ENCODE data around the gene ABCA9. TPM values are rescaled to one million over a fixed set of nuclear protein-coding genes. Genes with fewer than 3 reads are reported as not detected.

The ABCA9 gene
- total and polyA plus RNA-seq, 2 of the 13 experiments (the other 11 are each of a cell fraction or from before 2014, with no cell fraction given), result 0.04 TPM; not detected in 1

- intact Hi-C loops (cut with micrococcal nuclease; ENCODE audit: unreplicated experiment) (no loop called here), in situ Hi-C loops (cut with HindIII; ENCODE audit: extremely low pct_ligation_motif_present, low pct_unique_long_range_greater_than_20kb) (no loop called here)
- Histone ChIP-seq H3K9me3 (ENCODE audit: low read length) (no peaks in the 10 kb centered on the region), H3K9ac (ENCODE audit: insufficient read depth, low read depth, low read length) (no peak overlapping the region), H3K4me1 (ENCODE audit: insufficient read depth, low read length) (peaks cover 13% of the 10 kb centered on the region; the same call in 1 of the 2 replicates), H3K4me2 (ENCODE audit: low read depth, low read length) (no peak overlapping the region), H3K36me3 (replicated peaks in 1 of 2; ENCODE audit: control insufficient read depth in 1 of 2, insufficient read depth in 2 of 2, low read length in 2 of 2) (no peaks in the 10 kb centered on the region), H3K79me2 (ENCODE audit: insufficient read depth, low read length) (no peaks in the 10 kb centered on the region), H3K27me3 (ENCODE audit: control insufficient read depth in 1 of 2, insufficient read depth in 2 of 2, low read length in 2 of 2) (no peaks in the 10 kb centered on the region), H3K4me3 (replicated peaks in 1 of 3; ENCODE audit: insufficient read depth in 1 of 3, low read depth in 2 of 3, low read length in 3 of 3) (no peak overlapping the region), H2AFZ (ENCODE audit: low read length) (peak overlapping the region; percentile 2), H3K27ac (ENCODE audit: extremely low read length, insufficient read depth, low read length) (no peak overlapping the region), H4K20me1 (ENCODE audit: insufficient read depth, low read length) (no peaks in the 10 kb centered on the region)
- ATAC-seq (no peak), DNase-seq (ENCODE audit: low spot score) (no peak), FAIRE-seq (no peak)
- ChIA-PET CTCF (ENCODE audit: low intra/inter-chr PET ratio, low total read pairs) (no interaction called here), POLR2A (no interaction called here)
- TF ChIP-seq ZNF781 (CRISPR knock-in tag; IDR thresholded peaks at IDR 0.05; ENCODE audit: borderline replicate concordance, not compliant biosample characterization) (no peak), ZBTB25 (CRISPR knock-in tag; IDR thresholded peaks at IDR 0.05) (no peak), ZNF790 (CRISPR knock-in tag; IDR thresholded peaks at IDR 0.05; ENCODE audit: borderline replicate concordance) (no peak), SIN3B (IDR thresholded peaks at IDR 0.05; ENCODE audit: low read length) (no peak), MLX (CRISPR knock-in tag; IDR thresholded peaks at IDR 0.05) (no peak), ZSCAN29 (CRISPR knock-in tag; conservative IDR thresholded peaks at IDR 0.05) (no peak), PHF8 (CRISPR knock-in tag; IDR thresholded peaks at IDR 0.05) (no peak), KDM6A (CRISPR knock-in tag; IDR thresholded peaks at IDR 0.05; ENCODE audit: low read depth) (no peak), RNF2 (conservative IDR thresholded peaks at IDR 0.05; ENCODE audit: low read depth) (no peak)
- BruUV-seq (replicated peaks), result no TSS peak
- 69% methylated on average over 4 of the region's 4 CpGs for WGBS (ENCODE audit: low lambda C conversion rate)
Measured at GRCh38 chr17:69090365-69090764, 29.6 kb upstream of the ABCA9 start.
